ENCODE measurements around the gene ANKRD52.

GRCh38 chr12:56257071-56257470 lies 1.1 kb downstream of the ANKRD52 start:
- TF ChIP-seq, protein P1, sequence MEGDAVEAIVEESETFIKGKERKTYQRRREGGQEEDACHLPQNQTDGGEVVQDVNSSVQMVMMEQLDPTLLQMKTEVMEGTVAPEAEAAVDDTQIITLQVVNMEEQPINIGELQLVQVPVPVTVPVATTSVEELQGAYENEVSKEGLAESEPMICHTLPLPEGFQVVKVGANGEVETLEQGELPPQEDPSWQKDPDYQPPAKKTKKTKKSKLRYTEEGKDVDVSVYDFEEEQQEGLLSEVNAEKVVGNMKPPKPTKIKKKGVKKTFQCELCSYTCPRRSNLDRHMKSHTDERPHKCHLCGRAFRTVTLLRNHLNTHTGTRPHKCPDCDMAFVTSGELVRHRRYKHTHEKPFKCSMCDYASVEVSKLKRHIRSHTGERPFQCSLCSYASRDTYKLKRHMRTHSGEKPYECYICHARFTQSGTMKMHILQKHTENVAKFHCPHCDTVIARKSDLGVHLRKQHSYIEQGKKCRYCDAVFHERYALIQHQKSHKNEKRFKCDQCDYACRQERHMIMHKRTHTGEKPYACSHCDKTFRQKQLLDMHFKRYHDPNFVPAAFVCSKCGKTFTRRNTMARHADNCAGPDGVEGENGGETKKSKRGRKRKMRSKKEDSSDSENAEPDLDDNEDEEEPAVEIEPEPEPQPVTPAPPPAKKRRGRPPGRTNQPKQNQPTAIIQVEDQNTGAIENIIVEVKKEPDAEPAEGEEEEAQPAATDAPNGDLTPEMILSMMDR (IDR thresholded peaks at IDR 0.05; ENCODE audit: insufficient read depth, low read length), result no peak
- TF ChIP-seq SPI1 (IDR thresholded peaks at IDR 0.05; ENCODE audit: borderline replicate concordance, low read depth), result no peak
- TF ChIP-seq, protein P2, sequence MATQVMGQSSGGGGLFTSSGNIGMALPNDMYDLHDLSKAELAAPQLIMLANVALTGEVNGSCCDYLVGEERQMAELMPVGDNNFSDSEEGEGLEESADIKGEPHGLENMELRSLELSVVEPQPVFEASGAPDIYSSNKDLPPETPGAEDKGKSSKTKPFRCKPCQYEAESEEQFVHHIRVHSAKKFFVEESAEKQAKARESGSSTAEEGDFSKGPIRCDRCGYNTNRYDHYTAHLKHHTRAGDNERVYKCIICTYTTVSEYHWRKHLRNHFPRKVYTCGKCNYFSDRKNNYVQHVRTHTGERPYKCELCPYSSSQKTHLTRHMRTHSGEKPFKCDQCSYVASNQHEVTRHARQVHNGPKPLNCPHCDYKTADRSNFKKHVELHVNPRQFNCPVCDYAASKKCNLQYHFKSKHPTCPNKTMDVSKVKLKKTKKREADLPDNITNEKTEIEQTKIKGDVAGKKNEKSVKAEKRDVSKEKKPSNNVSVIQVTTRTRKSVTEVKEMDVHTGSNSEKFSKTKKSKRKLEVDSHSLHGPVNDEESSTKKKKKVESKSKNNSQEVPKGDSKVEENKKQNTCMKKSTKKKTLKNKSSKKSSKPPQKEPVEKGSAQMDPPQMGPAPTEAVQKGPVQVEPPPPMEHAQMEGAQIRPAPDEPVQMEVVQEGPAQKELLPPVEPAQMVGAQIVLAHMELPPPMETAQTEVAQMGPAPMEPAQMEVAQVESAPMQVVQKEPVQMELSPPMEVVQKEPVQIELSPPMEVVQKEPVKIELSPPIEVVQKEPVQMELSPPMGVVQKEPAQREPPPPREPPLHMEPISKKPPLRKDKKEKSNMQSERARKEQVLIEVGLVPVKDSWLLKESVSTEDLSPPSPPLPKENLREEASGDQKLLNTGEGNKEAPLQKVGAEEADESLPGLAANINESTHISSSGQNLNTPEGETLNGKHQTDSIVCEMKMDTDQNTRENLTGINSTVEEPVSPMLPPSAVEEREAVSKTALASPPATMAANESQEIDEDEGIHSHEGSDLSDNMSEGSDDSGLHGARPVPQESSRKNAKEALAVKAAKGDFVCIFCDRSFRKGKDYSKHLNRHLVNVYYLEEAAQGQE (IDR thresholded peaks at IDR 0.05; ENCODE audit: insufficient replicate concordance, low read depth), result no peak
- TF ChIP-seq POLR2AphosphoS5 (IDR thresholded peaks at IDR 0.05; ENCODE audit: low read depth), result no peak
- no peak for TF ChIP-seq GABPA (IDR thresholded peaks at IDR 0.05; ENCODE audit: low read depth)
